Esophagus muscularis mucosa (tissue), 4 donors: ENCODE results near the gene TPCN1.

Source experiments
- EP300 ChIP-seq: sonication (generic); formaldehyde crosslinking; IDR thresholded peaks from one replicate; pipeline ENCODE4 v1.6.1; 2017; ENCODE audit warnings: antibody characterized with exemption
- POLR2AphosphoS5 ChIP-seq, 2 donors: sonication (generic); formaldehyde crosslinking; IDR thresholded peaks; one replicate each; pipeline ENCODE4 v1.6.1; 2017; ENCODE audit warnings: antibody characterized with exemption in 2 of 2
- TF ChIP-seq, protein P1 (sequence below), 3 experiments: fragments of 200-600 bp in 2 of 3; fragments of 450-650 bp in 1 of 3; sonication (generic) in 2 of 3; IDR thresholded peaks; one replicate each; pipeline ENCODE4 v1.5.1; 2017 to 2019; ENCODE audit warnings: antibody characterized with exemption in 3 of 3, mild to moderate bottlenecking in 2 of 3, moderate library complexity in 1 of 3

GRCh38 chr12:113184098-113184899 is 37.0 kb upstream of the TPCN1 start:
- no peak for TF ChIP-seq POLR2AphosphoS5 (IDR thresholded peaks at IDR 0.05)
- TF ChIP-seq, protein P1, sequence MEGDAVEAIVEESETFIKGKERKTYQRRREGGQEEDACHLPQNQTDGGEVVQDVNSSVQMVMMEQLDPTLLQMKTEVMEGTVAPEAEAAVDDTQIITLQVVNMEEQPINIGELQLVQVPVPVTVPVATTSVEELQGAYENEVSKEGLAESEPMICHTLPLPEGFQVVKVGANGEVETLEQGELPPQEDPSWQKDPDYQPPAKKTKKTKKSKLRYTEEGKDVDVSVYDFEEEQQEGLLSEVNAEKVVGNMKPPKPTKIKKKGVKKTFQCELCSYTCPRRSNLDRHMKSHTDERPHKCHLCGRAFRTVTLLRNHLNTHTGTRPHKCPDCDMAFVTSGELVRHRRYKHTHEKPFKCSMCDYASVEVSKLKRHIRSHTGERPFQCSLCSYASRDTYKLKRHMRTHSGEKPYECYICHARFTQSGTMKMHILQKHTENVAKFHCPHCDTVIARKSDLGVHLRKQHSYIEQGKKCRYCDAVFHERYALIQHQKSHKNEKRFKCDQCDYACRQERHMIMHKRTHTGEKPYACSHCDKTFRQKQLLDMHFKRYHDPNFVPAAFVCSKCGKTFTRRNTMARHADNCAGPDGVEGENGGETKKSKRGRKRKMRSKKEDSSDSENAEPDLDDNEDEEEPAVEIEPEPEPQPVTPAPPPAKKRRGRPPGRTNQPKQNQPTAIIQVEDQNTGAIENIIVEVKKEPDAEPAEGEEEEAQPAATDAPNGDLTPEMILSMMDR (IDR thresholded peaks at IDR 0.05): no peak
- TF ChIP-seq EP300: no peak
